SK-N-SH (cell line): ENCODE results near the gene KDM5C. TPM values are rescaled to one million over a fixed set of nuclear protein-coding genes. Genes with fewer than 3 reads are reported as not detected.

ENCODE experiments used
- CTCF ChIA-PET: fragments of 300-600, 350-600 bp; formaldehyde crosslinking; extraction: SDS; loops from one replicate; lab custom pipeline; 2021; lab: Yijun Ruan, JAX
- POLR2A ChIA-PET: fragments of 350-600 bp; sonication (Branson Sonifier 250); formaldehyde crosslinking; extraction: SDS; loops from one replicate; lab custom pipeline; 2020; ENCODE audit warnings: antibody characterized with exemption, inconsistent platforms; lab: Yijun Ruan, JAX
- DNase-seq: peaks from one replicate; pipeline ENCODE4 v3.0.0; 2012
- H2AFZ ChIP-seq: fragments of 200-600 bp; sonication (generic); 2 replicates; pipeline ENCODE4 v1.8.1; 2016; ENCODE audit warnings: antibody characterized with exemption, mild to moderate bottlenecking, low read depth
- H3F3A ChIP-seq: fragments of 200-600 bp; sonication (generic); replicated peaks from 2 replicates; pipeline ENCODE3; 2016; ENCODE audit warnings: antibody characterized with exemption, mild to moderate bottlenecking; ENCODE audit not compliant: insufficient read depth
- H3K27ac ChIP-seq, 2 experiments: fragments of 200-500 bp in 1 of 2; fragments of 200-600 bp in 1 of 2; sonication (Bioruptor generic) in 1 of 2; sonication (generic), shearing (Covaris generic) in 1 of 2; 2 replicates each; pipeline versions ENCODE4 v1.5.1 to v1.6.1; 2014 to 2016; ENCODE audit warnings: low read depth in 2 of 2, inconsistent platforms in 1 of 2, low read length in 1 of 2, mild to moderate bottlenecking in 1 of 2, mixed read lengths in 1 of 2
- H3K27me3 ChIP-seq: fragments of 200-600 bp; sonication (generic), shearing (Covaris generic); 2 replicates; pipeline ENCODE4 v1.6.1; 2016; ENCODE audit warnings: mixed run types; ENCODE audit not compliant: insufficient read depth
- H3K36me3 ChIP-seq, 2 experiments: fragments of 200-500 bp in 1 of 2; fragments of 200-600 bp in 1 of 2; sonication (Bioruptor generic) in 1 of 2; sonication (generic) in 1 of 2; replicated peaks in 1 of 2; 2 replicates each; pipeline versions ENCODE3 to v1.5.1; 2014 to 2016; ENCODE audit warnings: low read length in 1 of 2, mild to moderate bottlenecking in 1 of 2; ENCODE audit not compliant: insufficient read depth in 2 of 2, control insufficient read depth in 1 of 2
- H3K4me1 ChIP-seq, 2 experiments: fragments of 200-500 bp in 1 of 2; fragments of 200-600 bp in 1 of 2; sonication (Bioruptor generic) in 1 of 2; sonication (generic), shearing (Covaris generic) in 1 of 2; 2 replicates each; pipeline versions ENCODE4 v1.5.1 to v1.6.1; 2014 to 2016; ENCODE audit warnings: low read depth in 1 of 2, low read length in 1 of 2, mixed run types in 1 of 2; ENCODE audit not compliant: insufficient read depth in 2 of 2, control insufficient read depth in 1 of 2
- H3K4me2 ChIP-seq: fragments of 200-600 bp; sonication (generic), shearing (Covaris generic); 2 replicates; pipeline ENCODE4 v1.6.1; 2017; ENCODE audit warnings: mixed run types
- H3K4me3 ChIP-seq, 2 experiments: fragments of 200-500 bp in 1 of 2; fragments of 200-600 bp in 1 of 2; sonication (Bioruptor generic) in 1 of 2; sonication (generic), shearing (Covaris generic) in 1 of 2; 2 replicates each; pipeline versions ENCODE4 v1.5.1 to v1.8.1; 2014 to 2016; ENCODE audit warnings: low read depth in 2 of 2, inconsistent platforms in 1 of 2, low read length in 1 of 2, mild to moderate bottlenecking in 1 of 2, mixed read lengths in 1 of 2, moderate library complexity in 1 of 2
- H3K79me2 ChIP-seq: fragments of 200-600 bp; sonication (generic); 2 replicates; pipeline ENCODE4 v1.8.1; 2017; ENCODE audit warnings: mild to moderate bottlenecking; ENCODE audit not compliant: insufficient read depth
- H3K9ac ChIP-seq: fragments of 200-600 bp; sonication (generic); 2 replicates; pipeline ENCODE4 v1.6.1; 2017; ENCODE audit warnings: mixed run types
- H3K9me2 ChIP-seq: fragments of 200-600 bp; sonication (generic); 2 replicates; pipeline ENCODE4 v1.6.1; 2017; ENCODE audit warnings: mixed run types
- H3K9me3 ChIP-seq: fragments of 200-600 bp; sonication (generic); 2 replicates; pipeline ENCODE4 v1.6.1; 2017; ENCODE audit warnings: mixed run types, mild to moderate bottlenecking, moderate library complexity
- H4K20me1 ChIP-seq: fragments of 200-600 bp; sonication (generic); 2 replicates; pipeline ENCODE4 v1.6.1; 2017; ENCODE audit warnings: mild to moderate bottlenecking, mixed run types; ENCODE audit not compliant: insufficient read depth
- CHD2 ChIP-seq: fragments of 150-350 bp; IDR thresholded peaks from 2 replicates; pipeline ENCODE4 v1.6.1; 2018; ENCODE audit warnings: low read length; ENCODE audit not compliant: partially characterized antibody
- ELF1 ChIP-seq: IDR thresholded peaks from 2 replicates; pipeline ENCODE4 v1.4.0; 2012
- EZH2phosphoT487 ChIP-seq: fragments of 200-600 bp; sonication (generic); IDR thresholded peaks from 2 replicates; pipeline ENCODE4 v1.6.1; 2017; ENCODE audit warnings: low read depth, mixed run types, mild to moderate bottlenecking, antibody characterized with exemption, moderate library complexity, borderline replicate concordance
- FOXM1 ChIP-seq: IDR thresholded peaks from 2 replicates; pipeline ENCODE4 v1.4.0; 2012; ENCODE audit warnings: low read depth, mild to moderate bottlenecking
- NFIC ChIP-seq: IDR thresholded peaks from 2 replicates; pipeline ENCODE4 v1.4.0; 2012; ENCODE audit warnings: borderline replicate concordance
- PBX3 ChIP-seq: IDR thresholded peaks from 2 replicates; pipeline ENCODE4; 2012
- POLR2AphosphoS5 ChIP-seq: IDR thresholded peaks from 2 replicates; pipeline ENCODE4 v1.6.1; 2012; ENCODE audit warnings: low read depth, low read length
- RAD21 ChIP-seq: IDR thresholded peaks from 2 replicates; pipeline ENCODE4 v1.6.1; 2012; ENCODE audit warnings: mild to moderate bottlenecking, low read length
- REST ChIP-seq: IDR thresholded peaks from 2 replicates; pipeline ENCODE4 v1.6.1; 2012; ENCODE audit warnings: mild to moderate bottlenecking, low read depth, low read length, moderate library complexity
- SIN3A ChIP-seq: IDR thresholded peaks from 2 replicates; pipeline ENCODE4 v1.6.1; 2012; ENCODE audit warnings: low read depth, mild to moderate bottlenecking, low read length, moderate library complexity, borderline replicate concordance
- TAF1 ChIP-seq: IDR thresholded peaks from 2 replicates; pipeline ENCODE4 v1.6.1; 2012; ENCODE audit warnings: low read depth, mild to moderate bottlenecking, low read length, moderate library complexity, borderline replicate concordance
- TCF12 ChIP-seq: IDR thresholded peaks from 2 replicates; pipeline ENCODE4 v1.4.0; 2012
- TEAD4 ChIP-seq: IDR thresholded peaks from 2 replicates; pipeline ENCODE4 v1.4.0; 2012; ENCODE audit warnings: mild to moderate bottlenecking, borderline replicate concordance; ENCODE audit not compliant: insufficient read depth
- USF1 ChIP-seq: IDR thresholded peaks from 2 replicates; pipeline ENCODE4 v1.4.0; 2012; ENCODE audit warnings: low read depth, borderline replicate concordance
- USF2 ChIP-seq: fragments of 150-350 bp; IDR thresholded peaks from 2 replicates; pipeline ENCODE4 v1.6.1; 2017; ENCODE audit warnings: antibody characterized with exemption, low read length, low read depth, borderline replicate concordance
- WGBS: methylation state at CpG from one replicate; pipeline ENCODE4 v1.1.6; 2017; ENCODE audit warnings: low lambda C conversion rate; 5-methylcytosine and 5-hydroxymethylcytosine counted together
- polyA plus RNA-seq, 3 experiments: library from polyadenylated mRNA; depleted of rRNA; stranded (reverse); fragments of >200 nt; gene quantifications; 2 replicates each; pipeline ENCODE4 v1.2.3, GENCODE V29; 2012
- TF ChIP-seq, protein P1 (sequence below): fragments of 150-350 bp; IDR thresholded peaks from 2 replicates; pipeline ENCODE4 v1.6.1; 2016; ENCODE audit warnings: mild to moderate bottlenecking, low read depth, low read length

KDM5C gene
- polyA plus RNA-seq, 1 of the 3 experiments (the other 2 are of a cell fraction) = 76.6 TPM

DNA sequence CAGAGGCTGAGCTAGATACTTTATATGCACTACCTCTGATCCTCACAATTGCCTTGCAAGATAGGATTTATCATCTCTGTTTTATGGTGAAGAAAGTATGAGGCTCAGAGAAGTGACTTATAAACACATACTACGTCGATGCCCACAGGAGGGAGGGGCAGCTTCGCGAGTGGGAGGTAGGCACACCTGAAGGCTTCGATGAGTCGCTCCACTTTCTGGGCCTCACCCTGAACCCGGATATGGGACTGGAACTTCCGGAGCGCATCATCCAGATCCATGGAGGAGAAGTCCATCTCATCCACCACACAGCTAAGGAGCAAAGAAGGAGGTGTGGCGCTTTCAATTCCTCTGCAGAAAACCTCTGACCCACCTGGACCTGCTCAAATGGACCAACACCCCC is 22.9 kb upstream of the KDM5C start:
- Histone ChIP-seq H3K9me2 (no peaks in the 10 kb centered on the region), H3K4me2 (no peak overlapping the region), H3K9me3 (no peaks in the 10 kb centered on the region), H3K36me3 (peaks cover 0 to 5% of the 10 kb centered on the region in 2 experiments), H3F3A (peaks cover 3% of the 10 kb centered on the region), H3K4me1 (no peaks in the 10 kb centered on the region), H2AFZ (no peak overlapping the region), H3K9ac (no peak overlapping the region), H3K27me3 (no peaks in the 10 kb centered on the region), H3K27ac (no peak overlapping the region), H4K20me1 (no peaks in the 10 kb centered on the region), H3K4me3 (no peak overlapping the region), H3K79me2 (no peaks in the 10 kb centered on the region)
- ChIA-PET CTCF (no interaction called here), POLR2A (no interaction called here)
- TF ChIP-seq, protein P1, sequence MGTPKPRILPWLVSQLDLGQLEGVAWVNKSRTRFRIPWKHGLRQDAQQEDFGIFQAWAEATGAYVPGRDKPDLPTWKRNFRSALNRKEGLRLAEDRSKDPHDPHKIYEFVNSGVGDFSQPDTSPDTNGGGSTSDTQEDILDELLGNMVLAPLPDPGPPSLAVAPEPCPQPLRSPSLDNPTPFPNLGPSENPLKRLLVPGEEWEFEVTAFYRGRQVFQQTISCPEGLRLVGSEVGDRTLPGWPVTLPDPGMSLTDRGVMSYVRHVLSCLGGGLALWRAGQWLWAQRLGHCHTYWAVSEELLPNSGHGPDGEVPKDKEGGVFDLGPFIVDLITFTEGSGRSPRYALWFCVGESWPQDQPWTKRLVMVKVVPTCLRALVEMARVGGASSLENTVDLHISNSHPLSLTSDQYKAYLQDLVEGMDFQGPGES = no peak
- TF ChIP-seq REST = no peak
- no peak for TF ChIP-seq SIN3A
- DNase-seq = no peak
- WGBS = 90% methylated on average over 10 of the region's 10 CpGs

DNA sequence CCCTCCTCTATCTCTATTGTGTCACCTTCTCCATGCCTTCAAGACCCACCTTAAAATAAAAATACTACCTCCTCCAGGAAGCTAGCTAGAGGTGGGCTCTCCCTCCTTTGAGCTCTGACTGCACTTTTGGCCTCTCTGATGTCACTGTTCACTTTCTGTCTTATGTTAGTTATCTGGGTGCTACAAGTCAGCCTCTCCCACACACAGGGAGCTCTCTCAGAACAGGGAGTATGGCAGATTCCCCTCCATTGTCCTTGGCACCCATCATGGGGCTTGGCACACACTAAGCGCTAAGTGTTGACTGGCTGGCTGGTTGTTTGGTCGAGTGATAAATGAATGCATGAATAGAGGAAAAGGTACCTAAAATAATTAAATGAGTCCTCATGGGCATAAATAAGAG is 21.2 kb upstream of the KDM5C start:
- WGBS = 29% methylated on average over 2 of the region's 2 CpGs
- Histone ChIP-seq H3K4me3 (no peak overlapping the region), H3K4me2 (no peak overlapping the region), H3K79me2 (no peaks in the 10 kb centered on the region), H3K9ac (no peak overlapping the region), H3K9me3 (no peaks in the 10 kb centered on the region), H3K27me3 (no peaks in the 10 kb centered on the region), H3K27ac (no peak overlapping the region), H3K9me2 (no peaks in the 10 kb centered on the region), H3K36me3 (peaks cover 0 to 5% of the 10 kb centered on the region in 2 experiments), H4K20me1 (no peaks in the 10 kb centered on the region), H3K4me1 (no peaks in the 10 kb centered on the region), H2AFZ (no peak overlapping the region), H3F3A (peaks cover 3% of the 10 kb centered on the region)
- no peak for DNase-seq
- POLR2A ChIA-PET = no interaction called here
- CTCF ChIA-PET = interaction anchor here (1.2 kb wide), 1 partner anchor 16 kb away, joined by 3 read pairs; no protein-coding TSS in a partner anchor
- TF ChIP-seq RAD21 (no peak), REST (no peak), TAF1 (no peak), USF1 (no peak), PBX3 (no peak), FOXM1 (no peak), NFIC (no peak), ELF1 (no peak), EZH2phosphoT487 (no peak), POLR2AphosphoS5 (no peak), TEAD4 (no peak), USF2 (no peak), TCF12 (no peak), CHD2 (no peak)
